Effector memory CD8-positive, alpha-beta T cell (primary cell): ENCODE results near the gene LRBA.

Source experiments
- ATAC-seq: fragments of 150-1000 bp; cut with Tn5 transposase; replicated peaks from 2 replicates; pipeline ENCODE4 v1.10.0; 2021; ENCODE audit warnings: mild to moderate bottlenecking, moderate library complexity
- DNase-seq, 3 experiments: peaks; one replicate each; pipeline ENCODE4 v3.0.0; 2021
- H3K27ac Mint-ChIP-seq, 2 donors: one replicate each; pipeline ENCODE4 v1.8.0; 2022; ENCODE audit warnings: mild to moderate bottlenecking in 2 of 2, mixed read lengths in 2 of 2, moderate library complexity in 2 of 2
- H3K27me3 Mint-ChIP-seq, 2 donors: one replicate each; pipeline ENCODE4 v1.8.0; 2022; ENCODE audit warnings: mixed read lengths in 2 of 2
- H3K36me3 Mint-ChIP-seq: one replicate; pipeline ENCODE4 v1.8.0; 2022; ENCODE audit warnings: mild to moderate bottlenecking, moderate library complexity, mixed read lengths; ENCODE audit not compliant: insufficient read depth
- H3K4me1 Mint-ChIP-seq, 2 donors: one replicate each; pipeline ENCODE4 v1.8.0; 2022; ENCODE audit warnings: low read depth in 2 of 2, mixed read lengths in 2 of 2
- H3K4me3 Mint-ChIP-seq, 2 donors: one replicate each; pipeline ENCODE4 v1.8.0; 2022; ENCODE audit warnings: mild to moderate bottlenecking in 2 of 2, mixed read lengths in 2 of 2, moderate library complexity in 2 of 2
- H3K9me3 Mint-ChIP-seq, 2 donors: one replicate each; pipeline ENCODE4 v1.8.0; 2022; ENCODE audit warnings: mixed read lengths in 2 of 2

The LRBA gene

GRCh38 chr4:150250293-150250997 is 764.6 kb downstream of the LRBA start:
- H3K4me3 Mint-ChIP-seq: no peak overlapping the region
- ATAC-seq: no peak
- peak overlapping the region in 1 of 2 donors; percentile 35 for H3K27ac Mint-ChIP-seq
- H3K4me1 Mint-ChIP-seq: peaks cover 0 to 4% of the 10 kb centered on the region in 2 donors
- peaks cover 5% of the 10 kb centered on the region for H3K36me3 Mint-ChIP-seq
- peaks cover 12 to 26% of the 10 kb centered on the region in 2 donors for H3K27me3 Mint-ChIP-seq
- DNase-seq: no peak
- H3K9me3 Mint-ChIP-seq: no peaks in the 10 kb centered on the region

DNA sequence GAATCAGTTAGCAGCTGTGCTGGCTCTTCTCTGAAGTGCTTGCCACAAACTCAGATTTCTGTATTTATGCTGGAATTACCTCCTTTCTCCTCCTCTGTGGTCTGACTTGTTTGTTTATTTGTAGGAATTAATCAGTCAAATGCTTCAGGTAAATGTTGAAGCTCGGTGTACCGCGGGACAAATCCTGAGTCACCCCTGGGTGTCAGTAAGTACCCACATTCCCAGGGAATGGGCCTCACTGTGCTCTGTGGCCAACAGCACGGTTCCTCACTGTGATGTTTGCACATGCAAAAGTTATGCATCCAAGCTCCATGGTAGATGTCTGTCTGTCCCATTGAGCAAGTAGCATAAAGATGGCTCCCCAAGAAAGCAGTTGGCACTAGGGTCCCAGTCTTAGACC is 766.9 kb downstream of the LRBA start:
- Mint-ChIP-seq H3K4me3 (no peak overlapping the region), H3K27ac (no peak overlapping the region), H3K4me1 (peaks cover 0 to 4% of the 10 kb centered on the region in 2 donors), H3K9me3 (no peaks in the 10 kb centered on the region), H3K27me3 (peaks cover 12 to 26% of the 10 kb centered on the region in 2 donors), H3K36me3 (peaks cover 5% of the 10 kb centered on the region)
- DNase-seq (no peak), ATAC-seq (no peak)

GRCh38 chr4:150247184-150247583 is 767.9 kb downstream of the LRBA start:
- no peak for ATAC-seq

GRCh38 chr4:150244600-150244999 is 770.5 kb downstream of the LRBA start:
- no peak for DNase-seq

More at GRCh38 chr4:150247184-150247583, 767.9 kb downstream of the LRBA start:
- Mint-ChIP-seq H3K9me3 (no peaks in the 10 kb centered on the region), H3K4me1 (peaks cover 0 to 4% of the 10 kb centered on the region in 2 donors), H3K27ac (no peak overlapping the region), H3K4me3 (no peak overlapping the region), H3K27me3 (peaks cover 12 to 34% of the 10 kb centered on the region in 2 donors), H3K36me3 (peaks cover 5% of the 10 kb centered on the region)
- no peak for DNase-seq

GRCh38 chr4:150243932-150244331 is 771.2 kb downstream of the LRBA start:
- Mint-ChIP-seq H3K27me3 (peaks cover 22 to 43% of the 10 kb centered on the region in 2 donors), H3K4me3 (no peak overlapping the region), H3K36me3 (no peaks in the 10 kb centered on the region), H3K9me3 (no peaks in the 10 kb centered on the region), H3K4me1 (no peaks in the 10 kb centered on the region), H3K27ac (no peak overlapping the region)
- no peak for DNase-seq
- no peak for ATAC-seq

More at GRCh38 chr4:150244600-150244999, 770.5 kb downstream of the LRBA start:
- no peaks in the 10 kb centered on the region for H3K9me3 Mint-ChIP-seq
- ATAC-seq: no peak
- H3K36me3 Mint-ChIP-seq: peaks cover 3% of the 10 kb centered on the region
- peaks cover 15 to 37% of the 10 kb centered on the region in 2 donors for H3K27me3 Mint-ChIP-seq
- no peak overlapping the region for H3K4me3 Mint-ChIP-seq
- H3K27ac Mint-ChIP-seq: no peak overlapping the region
- no peaks in the 10 kb centered on the region for H3K4me1 Mint-ChIP-seq

- ATAC-seq: no peak
- Mint-ChIP-seq H3K27ac (no peak overlapping the region), H3K4me3 (no peak overlapping the region), H3K27me3 (peaks cover 21 to 39% of the 10 kb centered on the region in 2 donors), H3K9me3 (no peaks in the 10 kb centered on the region), H3K36me3 (no peaks in the 10 kb centered on the region), H3K4me1 (no peaks in the 10 kb centered on the region)
- DNase-seq: no peak
Measured at GRCh38 chr4:150242820-150243458, 772.1 kb downstream of the LRBA start.

GRCh38 chr4:150240011-150240410 is 775.1 kb downstream of the LRBA start:
- no peak overlapping the region for H3K4me3 Mint-ChIP-seq
- H3K9me3 Mint-ChIP-seq: no peaks in the 10 kb centered on the region
- ATAC-seq (no peak), DNase-seq (no peak)
- H3K27me3 Mint-ChIP-seq: peaks cover 27 to 31% of the 10 kb centered on the region in 2 donors
- peaks cover 2% of the 10 kb centered on the region for H3K36me3 Mint-ChIP-seq
- H3K27ac Mint-ChIP-seq: no peak overlapping the region
- no peaks in the 10 kb centered on the region for H3K4me1 Mint-ChIP-seq

DNA sequence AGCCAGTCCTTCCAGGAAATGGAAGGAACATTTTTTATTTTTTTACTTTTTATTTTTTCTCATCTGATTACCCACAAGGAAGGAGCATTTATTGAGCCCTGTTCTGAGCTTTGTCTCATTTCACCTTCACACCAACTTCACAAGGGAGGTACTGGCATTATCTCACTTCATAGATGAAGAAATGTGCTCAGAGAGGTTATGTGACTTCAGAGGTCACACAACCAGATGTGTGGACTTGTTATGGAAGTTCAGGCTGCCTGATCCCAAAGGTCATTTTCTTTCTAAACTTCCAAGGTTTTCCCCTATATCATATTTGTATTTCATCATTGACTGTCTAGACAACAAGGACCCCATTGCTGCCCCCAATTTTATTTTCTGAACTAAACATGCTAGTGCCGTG is 776.5 kb downstream of the LRBA start:
- Mint-ChIP-seq H3K27ac (no peak overlapping the region), H3K27me3 (peaks cover 41 to 46% of the 10 kb centered on the region in 2 donors), H3K4me3 (no peak overlapping the region), H3K36me3 (peaks cover 4% of the 10 kb centered on the region), H3K4me1 (no peaks in the 10 kb centered on the region), H3K9me3 (no peaks in the 10 kb centered on the region)
- no peak for DNase-seq
- ATAC-seq: no peak

DNA sequence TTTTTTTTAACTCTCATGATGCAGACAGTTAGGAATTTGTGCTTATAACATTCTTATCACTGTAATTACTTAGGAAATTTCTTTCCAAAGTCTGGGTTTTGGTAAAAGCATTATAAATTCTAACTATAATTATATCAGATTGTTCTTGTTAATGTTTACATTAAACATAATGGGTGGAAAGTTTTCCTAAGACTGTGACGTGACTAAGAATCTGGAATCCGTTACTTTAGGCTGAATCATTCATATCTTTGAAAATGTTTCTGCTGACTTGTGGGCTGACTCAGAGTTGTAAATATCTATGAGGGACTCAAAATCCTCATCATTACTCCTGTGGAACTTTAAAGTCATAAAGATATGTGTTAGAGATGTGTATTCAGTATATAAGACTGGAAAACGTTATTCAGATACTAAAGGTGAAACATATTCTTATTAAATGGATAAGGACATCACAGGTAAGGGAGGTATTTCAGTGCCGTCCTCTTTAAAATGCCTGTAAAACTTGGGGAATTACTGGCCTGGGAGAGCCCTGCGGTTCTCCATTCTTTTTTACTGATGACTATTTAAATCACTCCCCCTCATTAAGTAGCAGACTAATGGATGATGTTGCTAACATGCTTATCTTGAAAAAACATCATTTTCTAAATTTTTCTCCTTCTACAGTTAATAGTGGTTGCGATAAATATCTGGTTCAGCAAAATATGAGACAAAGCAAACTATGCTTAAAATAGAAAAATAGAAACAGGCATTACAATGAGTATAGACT is 777.8 kb downstream of the LRBA start:
- ATAC-seq (no peak), DNase-seq (no peak)
- no peaks in the 10 kb centered on the region for H3K9me3 Mint-ChIP-seq
- no peaks in the 10 kb centered on the region for H3K4me1 Mint-ChIP-seq
- peaks cover 4% of the 10 kb centered on the region for H3K36me3 Mint-ChIP-seq
- peaks cover 49 to 50% of the 10 kb centered on the region in 2 donors for H3K27me3 Mint-ChIP-seq
- H3K4me3 Mint-ChIP-seq: no peak overlapping the region
- H3K27ac Mint-ChIP-seq: no peak overlapping the region

GRCh38 chr4:150236626-150237025 is 778.5 kb downstream of the LRBA start:
- peaks cover 49 to 52% of the 10 kb centered on the region in 2 donors for H3K27me3 Mint-ChIP-seq
- H3K4me1 Mint-ChIP-seq: no peaks in the 10 kb centered on the region
- ATAC-seq: no peak

GRCh38 chr4:150235808-150236271 is 779.2 kb downstream of the LRBA start:
- Mint-ChIP-seq H3K4me1 (no peaks in the 10 kb centered on the region), H3K36me3 (peaks cover 4% of the 10 kb centered on the region), H3K4me3 (no peak overlapping the region), H3K9me3 (no peaks in the 10 kb centered on the region), H3K27ac (no peak overlapping the region), H3K27me3 (peaks cover 49 to 52% of the 10 kb centered on the region in 2 donors)
- ATAC-seq (no peak), DNase-seq (no peak)

More at GRCh38 chr4:150236626-150237025, 778.5 kb downstream of the LRBA start:
- peaks cover 4% of the 10 kb centered on the region for H3K36me3 Mint-ChIP-seq
- no peak overlapping the region for H3K27ac Mint-ChIP-seq
- no peak for DNase-seq
- no peaks in the 10 kb centered on the region for H3K9me3 Mint-ChIP-seq
- H3K4me3 Mint-ChIP-seq: no peak overlapping the region

DNA sequence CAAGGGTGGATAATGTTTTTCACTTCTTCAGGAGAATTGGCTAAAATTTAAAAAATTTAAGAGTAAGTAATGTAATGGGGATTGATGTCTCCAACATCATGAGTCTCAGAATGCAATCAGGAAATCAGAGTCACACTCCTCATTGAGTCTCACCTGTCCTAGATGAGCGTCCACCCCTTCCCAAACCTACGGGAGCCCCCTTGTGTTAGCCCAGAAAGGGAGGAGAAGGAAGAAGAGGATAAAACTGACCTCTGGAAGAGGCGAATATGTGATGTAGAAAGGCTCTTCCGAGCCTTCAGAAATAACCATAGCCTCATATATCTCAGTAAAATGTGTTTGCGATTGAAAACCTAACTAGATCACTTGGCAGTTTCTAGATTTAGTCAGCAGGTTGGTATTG is 779.8 kb downstream of the LRBA start:
- peaks cover 52% of the 10 kb centered on the region in 2 donors for H3K27me3 Mint-ChIP-seq
- H3K36me3 Mint-ChIP-seq: peaks cover 4% of the 10 kb centered on the region
- H3K9me3 Mint-ChIP-seq: no peaks in the 10 kb centered on the region
- no peak overlapping the region for H3K4me3 Mint-ChIP-seq
- DNase-seq (no peak), ATAC-seq (no peak)
- no peak overlapping the region for H3K27ac Mint-ChIP-seq
- no peaks in the 10 kb centered on the region for H3K4me1 Mint-ChIP-seq

DNA sequence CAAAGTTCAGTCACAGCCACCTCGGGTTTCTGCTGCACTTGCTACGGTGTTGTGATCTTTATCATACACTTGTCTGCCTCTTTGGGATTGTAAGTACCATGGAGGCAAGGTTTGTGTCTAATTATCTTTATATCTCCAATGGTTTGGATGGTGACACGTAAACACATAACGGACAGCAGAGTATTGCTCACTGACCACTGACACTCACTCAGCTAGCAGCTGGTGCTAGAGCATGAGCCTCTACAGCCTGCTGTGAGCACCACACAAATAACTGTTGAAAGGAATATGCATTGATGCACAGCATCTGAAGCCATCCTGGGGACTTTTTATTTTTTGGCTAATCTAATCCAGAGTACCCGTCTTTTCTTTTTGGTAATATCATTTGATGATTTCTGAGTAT is 780.8 kb downstream of the LRBA start:
- Mint-ChIP-seq H3K27me3 (peaks cover 48 to 51% of the 10 kb centered on the region in 2 donors), H3K4me1 (no peaks in the 10 kb centered on the region), H3K36me3 (peaks cover 4% of the 10 kb centered on the region), H3K27ac (no peak overlapping the region), H3K9me3 (no peaks in the 10 kb centered on the region), H3K4me3 (no peak overlapping the region)
- ATAC-seq (no peak), DNase-seq (no peak)
